Astrocyte of the hippocampus (primary cell): ENCODE results near the gene ACOT11.

Experiments
- DNase-seq: peaks from one replicate; pipeline ENCODE4 v3.0.0; 2011; ENCODE audit warnings: low read depth, low spot score

Gene ACOT11

DNA sequence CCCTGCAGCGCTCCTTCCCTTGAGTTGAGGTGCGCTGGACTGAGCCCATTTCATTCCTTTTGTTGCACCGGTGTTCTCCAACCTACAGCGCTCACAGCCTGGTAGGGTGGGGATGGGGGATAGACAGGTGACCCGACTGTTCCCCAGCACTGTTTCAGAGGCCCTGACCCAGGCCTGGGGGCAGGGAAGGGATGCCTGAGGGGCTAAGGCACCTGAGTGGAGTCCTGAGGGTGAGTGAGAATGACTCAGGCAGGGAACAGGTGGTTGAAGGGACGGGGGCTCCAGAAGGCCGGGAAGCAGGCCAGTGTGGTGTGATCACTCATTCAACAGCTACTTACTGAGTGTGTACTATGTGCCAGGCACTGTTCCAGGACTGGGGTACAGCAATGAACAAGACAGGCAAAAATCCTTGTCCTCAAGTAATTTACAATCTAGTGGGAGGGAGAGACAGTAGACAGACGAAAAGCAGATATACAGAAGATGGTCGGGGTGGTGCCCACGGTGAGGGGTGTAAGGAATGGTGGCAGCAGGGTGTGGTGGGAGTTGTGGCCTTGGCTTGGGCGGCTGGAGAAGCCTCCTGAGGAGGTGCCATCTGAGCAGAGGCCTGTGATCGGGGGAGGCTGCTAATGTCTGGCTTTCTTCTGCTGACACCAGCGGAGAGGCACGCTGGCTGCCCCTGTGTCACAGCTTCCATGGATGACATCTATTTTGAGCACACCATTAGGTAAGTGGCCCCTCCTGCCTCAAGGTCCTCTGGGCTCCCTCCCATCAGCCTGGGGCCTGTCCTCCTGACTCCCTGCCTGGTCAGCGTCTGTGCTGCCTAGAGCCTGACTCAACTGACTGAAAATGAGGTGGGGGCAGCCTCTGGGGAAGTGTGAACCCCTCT lies 37.4 kb downstream of the ACOT11 start:
- DNase-seq, result no peak

DNA sequence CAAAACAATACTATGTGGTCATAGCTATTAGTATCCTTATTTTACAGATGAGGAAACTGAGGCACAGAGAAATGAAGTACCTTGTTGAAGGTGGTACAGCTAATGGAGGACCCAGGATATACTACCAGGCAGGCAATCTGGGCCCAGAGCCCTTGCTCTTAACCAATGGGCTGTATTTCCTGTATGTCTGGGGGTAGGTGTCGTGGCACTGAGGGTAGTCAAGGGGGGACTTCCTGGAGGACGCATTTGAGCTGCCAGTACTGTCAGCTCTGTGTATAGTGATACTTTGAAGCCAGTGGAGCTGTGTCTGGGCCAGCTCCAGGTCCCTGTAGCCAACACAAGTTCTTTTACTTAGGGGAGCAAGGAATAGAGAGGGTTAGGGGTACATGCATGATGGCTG lies 40.3 kb downstream of the ACOT11 start:
- DNase-seq, result no peak

DNA sequence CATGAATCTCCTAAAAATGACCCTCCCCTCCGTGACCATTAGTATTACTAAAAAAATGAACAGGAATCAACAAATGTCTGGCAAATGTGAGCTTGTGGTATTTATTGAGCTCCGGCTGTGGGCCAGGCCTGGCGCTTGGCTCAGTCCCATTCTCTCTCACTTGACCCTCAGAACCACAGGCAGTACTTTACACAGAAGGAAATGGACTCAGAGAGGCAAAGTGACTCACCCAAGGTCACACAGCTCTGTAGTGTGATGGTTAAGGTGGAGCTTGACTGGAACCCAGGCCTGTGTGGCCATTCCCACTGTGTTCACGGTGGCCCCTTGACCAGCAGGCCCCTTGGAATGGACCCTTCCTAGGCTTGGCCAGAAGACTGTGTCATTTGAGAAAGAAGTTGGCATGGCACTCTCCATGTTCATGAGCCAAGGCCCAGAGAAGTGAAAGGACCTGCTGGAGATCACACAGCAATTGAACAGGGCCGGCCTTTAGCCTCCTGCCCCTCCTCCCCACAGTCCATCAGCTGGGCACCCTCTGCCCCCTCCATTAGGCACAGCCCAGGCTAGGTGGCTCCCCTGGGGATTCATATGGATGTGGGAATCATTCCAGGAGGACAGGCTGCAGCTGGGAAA lies 43.2 kb downstream of the ACOT11 start:
- no peak for DNase-seq

DNA sequence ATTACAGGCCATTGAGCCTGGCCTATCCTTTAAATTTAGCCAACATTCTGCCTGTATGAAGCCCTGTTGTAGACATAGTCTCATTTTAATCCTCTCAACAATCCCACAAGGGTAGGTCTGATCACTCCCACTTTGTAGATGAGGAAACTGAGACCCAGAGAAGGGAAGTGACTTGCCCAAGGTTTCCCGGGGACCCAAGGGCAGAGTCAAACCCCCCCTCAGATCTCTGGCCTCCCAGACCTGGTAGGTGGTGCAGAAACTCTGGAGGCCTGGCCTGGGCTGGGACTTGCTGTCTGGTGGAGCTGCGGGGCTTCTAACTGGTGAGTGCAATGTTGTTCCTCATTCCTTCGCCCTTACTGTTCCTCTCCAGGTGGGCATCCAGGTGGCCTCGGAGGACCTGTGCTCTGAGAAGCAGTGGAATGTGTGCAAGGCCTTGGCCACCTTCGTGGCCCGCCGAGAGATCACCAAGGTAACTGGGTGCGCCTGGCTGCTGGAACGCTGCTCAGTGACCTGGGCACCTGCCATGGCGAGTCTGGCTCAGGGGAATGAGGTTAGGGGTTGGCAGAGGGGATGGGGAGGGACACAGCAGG lies 45.6 kb downstream of the ACOT11 start:
- DNase-seq, result no peak

DNA sequence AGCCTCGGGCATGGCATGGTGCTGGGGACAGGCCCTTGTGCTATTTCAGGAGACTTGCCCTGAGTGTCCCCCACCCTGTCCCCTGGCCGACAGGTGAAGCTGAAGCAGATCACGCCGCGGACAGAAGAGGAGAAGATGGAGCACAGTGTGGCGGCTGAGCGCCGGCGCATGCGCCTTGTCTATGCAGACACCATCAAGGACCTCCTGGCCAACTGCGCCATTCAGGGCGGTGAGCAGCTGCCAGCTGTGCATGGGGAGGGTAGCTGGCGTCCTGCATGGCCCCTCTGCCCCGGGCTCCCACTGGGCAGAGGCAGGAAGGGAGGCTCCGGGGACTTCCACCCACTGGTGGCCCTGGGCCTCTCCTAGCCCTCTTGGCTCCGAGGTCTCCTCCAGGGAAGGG lies 46.4 kb downstream of the ACOT11 start:
- no peak for DNase-seq

DNA sequence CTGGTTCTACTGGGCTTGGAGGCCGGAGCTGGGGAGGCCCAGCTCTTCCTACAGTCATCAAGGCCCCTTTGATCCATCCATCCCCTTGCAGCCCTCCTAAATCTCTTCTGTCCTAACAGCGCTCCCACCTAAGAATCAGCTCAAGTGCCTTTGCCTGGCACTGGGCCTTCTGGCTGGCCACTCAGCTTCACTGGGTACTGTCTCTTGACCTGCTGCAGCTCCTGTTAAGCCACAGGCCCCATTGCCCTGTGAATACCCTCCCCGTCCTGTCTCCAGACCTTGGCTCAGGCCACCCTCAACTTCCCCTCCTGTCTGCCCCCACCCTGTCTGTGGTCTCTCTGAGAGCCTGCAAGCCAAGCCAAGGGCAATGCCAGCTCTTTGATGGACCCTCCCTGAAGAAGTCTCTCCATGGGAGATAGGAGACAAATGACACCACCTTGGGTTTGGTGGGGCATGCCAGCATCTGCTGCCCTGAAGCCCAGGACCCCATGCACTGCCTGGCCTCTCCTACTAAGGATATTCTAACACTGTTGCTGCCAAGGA lies 48.0 kb downstream of the ACOT11 start:
- DNase-seq, result no peak

DNA sequence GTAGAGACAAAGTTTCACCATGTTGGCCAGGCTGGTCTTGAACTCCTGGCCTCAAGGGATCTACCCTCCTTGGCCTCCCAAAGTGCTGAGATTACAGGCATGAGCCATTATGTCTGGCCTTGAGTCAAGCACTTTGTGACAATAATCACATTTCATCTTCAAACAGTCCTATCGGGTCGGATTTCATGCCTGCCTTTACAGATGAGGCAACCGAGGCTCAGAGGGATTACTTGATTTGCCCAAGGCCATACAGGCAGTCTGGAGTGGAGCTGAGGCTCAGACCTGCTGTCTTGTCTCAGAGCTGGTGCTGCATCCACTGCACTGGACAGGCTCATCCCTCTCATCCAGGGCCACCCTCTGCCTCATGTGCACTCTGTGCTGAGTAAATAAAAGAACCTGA lies 48.7 kb downstream of the ACOT11 start:
- DNase-seq, result no peak

DNA sequence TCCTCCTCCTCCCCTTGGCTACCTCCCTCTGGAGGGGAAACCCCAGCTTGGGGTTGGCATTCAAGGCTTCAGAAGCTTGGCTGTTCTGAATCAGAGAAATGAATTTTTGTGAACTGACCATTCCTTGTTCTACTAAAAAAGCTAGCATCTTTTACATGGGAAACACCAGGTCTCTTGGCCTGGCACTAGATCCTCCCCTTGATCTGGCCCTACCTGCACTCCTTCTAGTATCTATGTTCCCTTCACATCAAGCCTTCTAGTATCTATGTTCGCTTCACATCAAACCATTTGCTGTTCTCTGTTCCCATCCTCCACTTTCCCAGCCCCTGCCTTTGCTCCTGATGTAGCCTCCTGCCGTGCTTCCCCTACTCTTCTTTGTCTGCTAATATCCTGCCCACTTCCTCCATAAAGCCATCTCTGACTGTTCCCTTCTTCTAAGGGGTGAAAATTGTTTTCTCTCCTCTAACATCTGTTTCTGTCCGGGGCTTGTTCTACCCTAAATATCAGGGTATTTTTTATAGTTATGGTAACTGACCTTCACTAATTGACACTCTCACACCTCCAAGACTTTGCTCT lies 49.5 kb downstream of the ACOT11 start:
- DNase-seq, result no peak

DNA sequence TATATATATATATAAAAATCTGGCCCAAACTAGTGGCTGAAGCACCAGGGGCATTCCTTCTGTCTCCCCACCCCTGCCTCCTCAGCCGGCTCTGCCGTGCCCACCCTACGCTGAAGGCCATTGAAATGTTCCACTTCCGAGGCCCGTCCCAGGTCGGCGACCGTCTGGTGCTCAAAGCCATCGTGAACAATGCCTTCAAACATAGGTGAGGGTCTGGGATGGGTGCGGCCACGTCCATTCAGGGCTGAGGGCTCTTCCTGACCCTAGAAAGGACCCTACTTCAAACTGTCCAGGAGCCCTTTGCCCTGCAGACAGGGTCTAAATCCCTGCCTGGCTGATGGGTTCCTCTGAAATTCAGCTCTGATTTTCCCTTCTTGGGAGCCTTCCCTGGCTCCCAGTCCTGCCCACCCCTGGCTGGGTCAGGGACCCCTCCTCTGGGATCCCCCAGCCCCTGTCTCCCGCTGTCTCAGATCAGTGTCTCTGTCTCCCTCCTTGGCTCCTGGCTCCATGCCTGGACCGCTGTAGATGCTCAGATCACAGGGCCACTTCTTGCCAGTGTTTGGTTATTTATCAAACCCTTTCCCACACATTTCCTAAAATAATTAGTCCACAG lies 51.3 kb downstream of the ACOT11 start:
- DNase-seq, result no peak

DNA sequence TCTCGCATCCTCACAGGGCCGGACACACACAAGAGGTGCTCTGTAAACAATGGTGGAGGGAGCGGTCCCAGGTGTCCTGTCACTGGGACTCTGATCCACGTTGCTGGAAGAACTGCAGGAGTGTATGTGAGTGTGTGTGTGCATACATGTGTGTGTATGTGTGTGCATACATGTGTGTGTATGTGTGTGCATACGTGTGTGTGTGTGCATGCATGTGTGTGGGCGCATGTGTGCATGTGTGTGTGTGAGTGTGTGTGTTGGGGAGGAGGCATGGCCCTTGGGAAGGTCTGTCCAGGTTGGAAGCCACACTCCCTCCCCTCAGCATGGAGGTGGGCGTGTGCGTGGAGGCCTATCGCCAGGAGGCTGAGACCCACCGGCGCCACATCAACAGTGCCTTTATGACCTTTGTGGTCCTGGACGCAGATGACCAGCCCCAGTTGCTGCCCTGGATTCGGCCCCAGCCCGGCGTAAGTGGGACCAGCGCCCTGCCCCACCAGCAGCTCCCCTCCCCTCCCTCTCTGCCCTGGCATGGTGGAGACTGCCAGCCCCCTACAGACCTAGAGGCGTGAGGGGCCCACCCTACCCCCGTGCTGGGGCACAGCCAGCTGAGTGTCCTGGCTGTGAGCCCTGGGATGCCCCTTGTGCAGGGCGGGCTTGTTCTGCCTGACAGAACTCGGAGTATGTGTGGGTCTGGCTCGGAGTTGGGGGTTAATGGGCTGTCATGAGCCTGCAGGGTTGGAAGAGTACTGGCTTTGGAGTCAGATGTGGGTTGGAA lies 53.1 kb downstream of the ACOT11 start:
- DNase-seq, result no peak

DNA sequence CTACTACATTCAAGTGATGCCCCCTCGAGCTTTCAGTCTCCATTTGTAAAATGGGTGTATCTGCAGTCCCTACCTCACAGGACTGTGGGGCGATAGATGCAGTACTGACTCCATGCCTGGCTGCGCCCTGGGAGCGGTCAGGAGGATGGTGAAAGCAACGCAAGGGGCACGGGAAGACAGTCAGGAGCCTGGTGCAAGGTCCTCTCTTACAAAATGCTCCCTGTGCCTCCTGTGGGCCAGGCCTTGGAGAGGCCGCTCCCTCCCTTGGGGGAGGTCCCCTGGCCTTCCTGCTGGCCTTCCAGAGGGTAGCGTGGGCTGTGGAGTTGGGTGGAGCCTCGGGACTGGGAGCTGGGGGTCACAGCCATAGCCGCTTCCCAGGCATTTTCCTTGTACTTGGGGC lies 53.7 kb downstream of the ACOT11 start:
- no peak for DNase-seq

DNA sequence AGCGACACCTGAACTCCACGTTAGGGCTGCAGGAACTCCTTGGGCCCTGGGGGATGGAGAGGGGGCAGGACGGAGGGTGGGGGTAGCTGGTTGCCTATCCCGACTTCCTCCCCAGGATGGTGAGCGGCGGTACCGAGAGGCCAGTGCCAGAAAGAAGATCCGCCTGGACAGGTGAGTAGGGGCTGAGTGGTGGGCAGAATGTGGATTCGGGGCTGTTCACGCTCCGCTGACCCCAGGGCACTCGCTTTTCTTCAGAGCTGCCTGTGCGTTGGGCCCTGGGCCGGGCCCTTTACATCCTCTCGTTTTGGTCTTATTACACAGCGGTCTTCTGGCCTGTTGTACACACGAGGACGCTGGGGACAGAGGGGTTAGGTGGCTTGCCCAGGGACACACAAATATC lies 54.5 kb downstream of the ACOT11 start:
- DNase-seq, result no peak

DNA sequence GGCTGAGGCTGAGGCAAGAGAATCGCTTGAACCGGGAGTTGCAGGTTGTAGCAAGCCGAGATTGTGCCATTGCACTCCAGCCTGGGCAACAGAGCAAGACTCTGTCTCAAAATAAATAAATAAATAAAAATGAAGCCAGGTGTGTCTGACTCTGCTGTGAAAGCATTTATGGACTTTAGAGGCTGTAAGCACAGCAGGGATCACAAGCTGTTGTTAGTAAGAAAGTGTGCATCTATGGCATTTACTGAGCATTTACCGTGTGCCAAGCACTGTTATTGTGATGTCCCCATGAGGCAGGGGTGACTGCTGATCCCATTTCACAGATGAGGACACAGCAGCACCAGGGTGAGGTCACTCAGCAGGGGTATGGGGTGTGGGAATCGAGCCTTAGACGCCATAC lies 55.2 kb downstream of the ACOT11 start:
- no peak for DNase-seq

DNA sequence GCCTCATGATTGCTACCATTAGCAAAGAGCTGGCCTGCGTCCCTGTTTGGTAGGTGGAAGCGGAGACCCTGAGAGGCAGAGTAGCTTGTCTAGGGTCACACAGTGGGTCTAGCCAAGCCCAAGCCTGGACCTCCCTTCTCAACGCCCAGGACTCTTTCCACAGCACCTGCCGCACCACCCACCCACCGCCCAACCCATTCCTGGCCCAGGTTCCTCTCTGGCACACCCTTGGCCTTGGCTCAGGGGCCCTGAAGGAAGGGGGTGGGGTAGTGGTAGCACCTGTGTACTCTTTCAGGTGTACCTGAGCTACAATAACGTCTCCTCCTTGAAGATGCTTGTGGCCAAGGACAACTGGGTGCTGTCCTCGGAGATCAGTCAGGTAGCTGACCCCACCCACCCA lies 56.0 kb downstream of the ACOT11 start:
- DNase-seq, result no peak

DNA sequence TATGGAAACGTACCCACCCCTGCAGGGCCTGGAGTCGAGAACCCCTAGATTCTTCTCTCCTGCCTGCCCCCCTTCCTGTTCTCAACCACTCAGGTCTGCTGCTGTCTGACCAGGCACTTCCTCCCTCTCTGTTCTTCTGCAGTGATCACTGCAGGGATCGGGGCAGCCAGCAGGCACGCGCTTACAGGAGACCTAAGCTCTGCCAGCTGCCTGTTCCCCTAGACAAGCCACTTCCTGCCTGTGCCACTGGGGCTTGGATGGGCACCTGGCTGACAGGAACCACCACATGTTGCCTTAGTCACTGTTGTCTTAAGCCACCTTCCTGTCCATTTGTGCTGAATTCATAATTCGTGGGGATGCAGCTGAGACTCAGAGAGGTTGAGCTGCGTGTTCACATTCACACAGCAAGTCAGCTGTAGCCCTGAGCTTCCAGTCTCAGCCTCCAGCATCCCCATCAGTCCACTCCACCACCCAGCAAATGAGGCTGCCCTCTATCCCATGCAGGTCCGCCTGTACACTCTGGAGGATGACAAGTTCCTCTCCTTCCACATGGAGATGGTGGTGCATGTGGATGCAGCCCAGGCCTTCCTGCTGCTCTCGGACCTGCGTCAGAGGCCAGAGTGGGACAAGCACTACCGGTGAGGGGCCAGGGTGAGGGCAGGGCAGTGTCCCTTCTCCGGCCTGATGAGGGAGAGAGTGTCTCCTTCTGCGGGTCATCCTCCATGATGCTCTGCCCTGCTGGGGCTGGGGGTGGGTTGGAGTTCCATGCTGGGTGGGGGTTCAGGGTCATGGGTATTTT lies 56.7 kb downstream of the ACOT11 start:
- no peak for DNase-seq

DNA sequence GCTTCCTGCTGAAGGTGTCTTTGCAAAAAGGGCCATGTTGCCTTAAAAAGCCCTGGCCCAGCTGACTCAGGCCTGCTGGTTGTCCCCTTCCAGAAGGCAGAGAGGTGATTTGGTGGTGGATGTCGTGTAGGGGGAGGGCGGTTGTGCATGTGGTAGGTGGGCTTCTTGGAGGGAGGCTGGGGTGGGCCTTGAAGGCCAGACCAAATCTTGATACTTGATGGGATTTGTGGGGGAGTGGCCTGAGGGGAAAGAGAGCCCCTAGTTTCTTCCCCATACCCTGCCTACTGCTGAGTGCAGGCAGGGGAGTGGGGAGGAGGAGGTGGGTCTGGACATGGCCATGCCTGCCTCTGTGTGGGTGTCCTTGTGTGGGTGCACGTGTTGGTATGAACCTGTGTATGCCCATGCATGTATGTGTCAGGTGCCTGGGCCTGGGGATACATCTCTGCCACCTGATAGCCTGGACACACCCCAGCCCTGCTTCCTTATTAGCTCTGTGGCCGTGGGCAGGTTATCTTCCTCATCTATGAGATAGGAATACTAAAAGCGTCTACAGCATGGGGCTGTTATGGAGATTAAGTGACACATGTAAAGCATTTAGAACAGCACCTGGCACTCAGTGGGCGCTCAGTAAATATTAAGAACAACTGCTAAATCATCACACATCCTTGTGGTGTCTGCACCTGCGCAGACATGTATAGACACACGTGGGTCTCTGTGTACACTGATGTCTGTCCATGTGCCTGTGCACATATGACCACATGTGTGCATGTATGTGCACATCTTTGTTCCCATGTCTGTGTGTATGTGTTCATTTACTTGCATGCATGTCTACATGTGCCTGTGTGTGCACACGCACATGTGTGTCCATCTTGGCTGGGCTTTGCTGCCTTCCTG lies 58.3 kb downstream of the ACOT11 start:
- no peak for DNase-seq

DNA sequence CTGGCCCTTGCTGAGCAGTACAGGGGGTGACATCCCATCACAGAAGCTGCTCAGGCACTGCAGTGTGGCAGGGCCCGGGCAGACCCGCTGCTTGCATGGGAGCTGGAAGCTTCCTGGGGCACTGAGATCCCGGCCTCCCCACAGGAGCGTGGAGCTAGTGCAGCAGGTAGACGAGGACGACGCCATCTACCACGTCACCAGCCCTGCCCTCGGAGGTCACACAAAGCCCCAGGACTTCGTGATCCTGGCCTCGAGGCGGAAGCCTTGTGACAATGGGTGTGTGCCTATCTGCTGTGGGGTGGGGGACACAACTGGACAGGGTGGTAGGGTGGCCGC lies 58.9 kb downstream of the ACOT11 start:
- no peak for DNase-seq

DNA sequence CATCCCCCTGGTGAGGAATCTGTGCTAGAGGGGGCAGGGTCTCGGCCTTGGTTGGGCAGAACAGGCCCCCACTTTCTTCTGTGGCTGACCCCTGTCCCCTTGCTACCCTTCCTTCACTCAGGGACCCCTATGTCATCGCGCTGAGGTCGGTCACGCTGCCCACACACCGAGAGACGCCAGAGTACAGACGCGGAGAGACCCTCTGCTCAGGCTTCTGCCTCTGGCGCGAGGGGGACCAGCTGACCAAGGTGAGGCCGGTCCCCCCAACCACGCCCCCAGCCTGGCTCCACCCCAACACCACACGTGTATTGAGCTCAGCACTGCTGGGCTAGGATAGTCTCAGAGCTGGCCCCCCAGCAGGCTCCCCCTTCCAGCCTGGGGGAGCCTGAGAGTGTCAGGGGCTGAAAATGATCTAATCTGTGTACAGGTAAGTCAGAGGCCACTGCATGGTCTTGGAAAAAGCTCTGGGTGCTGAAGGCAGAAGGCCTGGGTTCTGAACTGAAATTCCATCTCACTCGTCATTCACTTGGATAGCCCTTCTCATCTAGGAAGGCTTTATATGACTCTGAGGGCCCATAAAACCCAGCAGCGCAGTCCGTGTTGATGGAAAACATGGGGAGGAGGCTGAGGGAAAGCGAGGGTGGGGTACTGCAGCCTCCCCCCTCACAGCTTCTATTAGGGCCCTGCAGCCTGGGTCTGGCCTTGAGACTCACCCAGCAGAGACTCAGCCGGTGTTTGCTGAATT lies 60.0 kb downstream of the ACOT11 start:
- DNase-seq, result no peak
